Activated CD4-positive, alpha-beta memory T cell treated with anti-CD3 and anti-CD28 coated beads for 36 hours (primary cell): ENCODE data around the gene PCDHGB7. TPM values are rescaled to one million over a fixed set of nuclear protein-coding genes. Genes with fewer than 3 reads are reported as not detected.
"Not testable (repeated sequence)": the region's sequence is repeated elsewhere in the genome, so short reads cannot be mapped to it uniquely, and the experiment has no call there.

Experiments
- CTCF ChIA-PET: fragments of 350-600 bp; sonication (Branson Sonifier 250); formaldehyde crosslinking; loops from one replicate; lab custom pipeline; 2021; ENCODE audit warnings: antibody characterized with exemption, inconsistent platforms; lab: Charles Lee
- POLR2A ChIA-PET: fragments of 350-600 bp; sonication (Branson Sonifier 250); formaldehyde crosslinking; loops from one replicate; lab custom pipeline; 2021; ENCODE audit warnings: antibody characterized with exemption; lab: Charles Lee
- DNase-seq: peaks from one replicate; pipeline ENCODE4 v3.0.0-alpha.2; 2020
- H3K27ac Mint-ChIP-seq: one replicate; pipeline ENCODE4 v1.8.0; 2021; ENCODE audit warnings: mixed read lengths
- H3K27me3 Mint-ChIP-seq: one replicate; pipeline ENCODE4 v1.8.0; 2021; ENCODE audit warnings: mixed read lengths
- H3K36me3 Mint-ChIP-seq: one replicate; pipeline ENCODE4 v1.8.0; 2021; ENCODE audit warnings: mixed read lengths
- H3K4me1 Mint-ChIP-seq: one replicate; pipeline ENCODE4 v1.8.0; 2021; ENCODE audit warnings: low read depth, mixed read lengths
- H3K4me3 Mint-ChIP-seq: one replicate; pipeline ENCODE4 v1.8.0; 2021; ENCODE audit warnings: mild to moderate bottlenecking, mixed read lengths
- H3K9me3 Mint-ChIP-seq: one replicate; pipeline ENCODE4 v1.8.0; 2021; ENCODE audit warnings: mixed read lengths
- intact Hi-C: fragments of 100-400 bp; cut with micrococcal nuclease; formaldehyde crosslinking; loops from one replicate; pipeline ENCODE4 v1.15.1; 2023
- total RNA-seq, 2 experiments: library from RNA; stranded (reverse); gene quantifications; one replicate each; pipeline ENCODE4 v1.2.3, GENCODE V29; 2021

Gene PCDHGB7
- total RNA-seq, 2 experiments from 2014 or later = 0.07 TPM; not detected in 1

DNA sequence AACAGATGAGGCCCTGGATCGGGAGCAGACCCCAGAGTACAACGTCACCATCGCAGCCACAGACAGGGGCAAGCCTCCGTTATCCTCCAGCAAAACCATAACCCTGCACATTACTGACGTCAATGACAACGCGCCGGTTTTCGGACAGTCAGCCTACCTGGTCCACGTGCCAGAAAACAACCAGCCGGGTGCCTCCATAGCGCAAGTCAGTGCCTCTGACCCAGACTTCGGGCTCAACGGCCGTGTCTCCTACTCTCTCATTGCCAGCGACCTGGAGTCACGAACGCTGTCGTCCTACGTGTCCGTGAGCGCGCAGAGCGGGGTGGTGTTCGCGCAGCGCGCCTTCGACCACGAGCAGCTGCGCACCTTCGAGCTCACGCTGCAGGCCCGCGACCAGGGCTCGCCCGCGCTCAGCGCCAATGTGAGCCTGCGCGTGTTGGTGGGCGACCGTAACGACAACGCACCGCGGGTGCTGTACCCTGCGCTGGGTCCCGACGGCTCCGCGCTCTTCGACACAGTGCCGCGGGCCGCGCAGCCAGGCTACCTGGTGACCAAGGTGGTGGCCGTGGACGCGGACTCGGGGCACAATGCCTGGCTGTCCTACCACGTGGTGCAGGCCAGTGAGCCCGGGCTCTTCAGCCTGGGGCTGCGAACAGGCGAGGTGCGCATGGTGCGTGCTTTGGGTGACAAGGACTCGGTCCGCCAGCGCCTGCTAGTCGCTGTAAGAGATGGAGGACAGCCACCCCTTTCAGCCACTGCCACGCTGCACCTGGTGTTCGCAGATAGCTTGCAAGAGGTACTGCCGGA lies 1.8 kb downstream of the PCDHGB7 start:
- Mint-ChIP-seq H3K4me3 (no peak overlapping the region), H3K36me3 (peaks cover 42% of the 10 kb centered on the region), H3K4me1 (peaks cover 10% of the 10 kb centered on the region), H3K9me3 (peaks cover 40% of the 10 kb centered on the region), H3K27me3 (peaks cover 72% of the 10 kb centered on the region), H3K27ac (no peak overlapping the region)
- ChIA-PET POLR2A (no interaction called here), CTCF (interaction anchor here (0.7 to 2.5 kb wide), 7 partner anchors 11 to 232 kb away, joined by 3 to 15 read pairs (median 6); partner anchors contain the start of genes PCDHB9 and PCDHGA12)
- intact Hi-C loops = loop anchor here (10.0 kb wide), 1 partner anchor 54 kb away; the partner anchor contains the start of gene PCDHGA5
- no peak for DNase-seq

- peaks cover 68% of the 10 kb centered on the region for H3K27me3 Mint-ChIP-seq
- ChIA-PET POLR2A (interaction anchor here (0.6 to 1.4 kb wide), 2 partner anchors 101 to 262 kb away, joined by 3 to 4 read pairs; partner anchors contain the start of gene TAF7), CTCF (interaction anchor here (0.6 to 2.6 kb wide), 20 partner anchors 8 to 225 kb away, joined by 3 to 27 read pairs (median 5); partner anchors contain the start of genes PCDHGA10, PCDHGA12, PCDHGB2 and PCDHGB3)
- H3K9me3 Mint-ChIP-seq = peaks cover 36% of the 10 kb centered on the region
- intact Hi-C loops = loop anchor here (5.0 kb wide), 1 partner anchor 56 kb away; the partner anchor contains the start of gene PCDHGC3
- peaks cover 35% of the 10 kb centered on the region for H3K36me3 Mint-ChIP-seq
- peak within 1 kb of the TSS; percentile 72 for H3K4me3 Mint-ChIP-seq
- DNase-seq = peak; percentile 66
- no peak within 1 kb of the TSS for H3K27ac Mint-ChIP-seq
- H3K4me1 Mint-ChIP-seq = peaks cover 4% of the 10 kb centered on the region
Observed at GRCh38 chr5:141420855-141421488, 3.5 kb downstream of the PCDHGB7 start, which contains the start of gene PCDHGA11. Gene PCDHGA11 (plus strand): TSS chr5:141421051. CDS start chr5:141421228, 177 bp downstream.

GRCh38 chr5:141421489-141421855 lies 4.0 kb downstream of the PCDHGB7 start:
- H3K36me3 Mint-ChIP-seq = peaks cover 35% of the 10 kb centered on the region
- H3K27me3 Mint-ChIP-seq = peaks cover 68% of the 10 kb centered on the region
- ChIA-PET POLR2A (interaction anchor here (0.6 to 1.4 kb wide), 2 partner anchors 101 to 262 kb away, joined by 3 to 4 read pairs; partner anchors contain the start of gene TAF7), CTCF (interaction anchor here (0.6 to 2.6 kb wide), 18 partner anchors 8 to 225 kb away, joined by 3 to 27 read pairs (median 5); partner anchors contain the start of genes PCDHGA10, PCDHGA12, PCDHGB2 and PCDHGB3)
- H3K4me3 Mint-ChIP-seq = peak overlapping the region; percentile 72
- no peak for DNase-seq
- H3K4me1 Mint-ChIP-seq = peaks cover 4% of the 10 kb centered on the region
- H3K27ac Mint-ChIP-seq = no peak overlapping the region
- intact Hi-C loops = loop anchor here (5.0 kb wide), 1 partner anchor 56 kb away; the partner anchor contains the start of gene PCDHGC3
- peaks cover 36% of the 10 kb centered on the region for H3K9me3 Mint-ChIP-seq

GRCh38 chr5:141422742-141423291 lies 5.3 kb downstream of the PCDHGB7 start:
- POLR2A ChIA-PET = no interaction called here
- peaks cover 34% of the 10 kb centered on the region for H3K36me3 Mint-ChIP-seq
- intact Hi-C loops = loop anchor here (5.0 kb wide), 1 partner anchor 54 kb away; the partner anchor contains the start of gene PCDHGC3
- no peak overlapping the region for H3K27ac Mint-ChIP-seq
- DNase-seq = no peak
- peaks cover 4% of the 10 kb centered on the region for H3K4me1 Mint-ChIP-seq
- CTCF ChIA-PET = interaction anchor here (0.6 to 2.6 kb wide), 3 partner anchors 89 to 1162 kb away, joined by 3 to 27 read pairs (median 3); no protein-coding TSS in a partner anchor
- H3K9me3 Mint-ChIP-seq = peaks cover 36% of the 10 kb centered on the region
- H3K4me3 Mint-ChIP-seq = no peak overlapping the region
- H3K27me3 Mint-ChIP-seq = peaks cover 67% of the 10 kb centered on the region

- Mint-ChIP-seq H3K36me3 (peaks cover 25% of the 10 kb centered on the region), H3K4me1 (peaks cover 4% of the 10 kb centered on the region), H3K27me3 (peaks cover 58% of the 10 kb centered on the region), H3K4me3 (no peak overlapping the region), H3K27ac (no peak overlapping the region), H3K9me3 (peaks cover 26% of the 10 kb centered on the region)
- CTCF ChIA-PET = interaction anchor here (1.4 to 4.7 kb wide), 3 partner anchors 7 to 130 kb away, joined by 5 to 32 read pairs (median 21); partner anchors contain the start of genes PCDHGA10 and PCDHGA11
- POLR2A ChIA-PET = no interaction called here
- DNase-seq = no peak
- intact Hi-C loops = no loop called here
Observed at GRCh38 chr5:141427783-141428426, 10.4 kb downstream of the PCDHGB7 start.

- ChIA-PET POLR2A (no interaction called here), CTCF (interaction anchor here (0.6 to 4.7 kb wide), 24 partner anchors 9 to 1686 kb away, joined by 3 to 32 read pairs (median 5); partner anchors contain the start of genes PCDHGA10, PCDHGA11, PCDHGB3 and PCDHGB5)
- DNase-seq = peak; percentile 43
- H3K4me3 Mint-ChIP-seq = peak within 1 kb of the TSS; percentile 49
- intact Hi-C loops = no loop called here
- peaks cover 56% of the 10 kb centered on the region for H3K27me3 Mint-ChIP-seq
- H3K4me1 Mint-ChIP-seq = peaks cover 4% of the 10 kb centered on the region
- peaks cover 20% of the 10 kb centered on the region for H3K36me3 Mint-ChIP-seq
- H3K9me3 Mint-ChIP-seq = peaks cover 23% of the 10 kb centered on the region
- peak within 1 kb of the TSS; percentile 63 for H3K27ac Mint-ChIP-seq
Observed at GRCh38 chr5:141430332-141431113, 13.0 kb downstream of the PCDHGB7 start, which contains the start of gene PCDHGA12. Gene PCDHGA12 (plus strand): TSS chr5:141430507. CDS start chr5:141430760, 253 bp downstream.

GRCh38 chr5:141431286-141431685 lies 13.8 kb downstream of the PCDHGB7 start:
- Mint-ChIP-seq H3K4me3 (no peak overlapping the region), H3K4me1 (peaks cover 4% of the 10 kb centered on the region), H3K27me3 (peaks cover 51% of the 10 kb centered on the region), H3K27ac (no peak overlapping the region), H3K9me3 (peaks cover 23% of the 10 kb centered on the region), H3K36me3 (peaks cover 20% of the 10 kb centered on the region)
- CTCF ChIA-PET = interaction anchor here (0.6 to 4.7 kb wide), 12 partner anchors 10 to 1302 kb away, joined by 3 to 32 read pairs (median 5); partner anchors contain the start of genes PCDHGA10, PCDHGA11 and TAF7
- intact Hi-C loops = no loop called here
- no peak for DNase-seq
- POLR2A ChIA-PET = no interaction called here

DNA sequence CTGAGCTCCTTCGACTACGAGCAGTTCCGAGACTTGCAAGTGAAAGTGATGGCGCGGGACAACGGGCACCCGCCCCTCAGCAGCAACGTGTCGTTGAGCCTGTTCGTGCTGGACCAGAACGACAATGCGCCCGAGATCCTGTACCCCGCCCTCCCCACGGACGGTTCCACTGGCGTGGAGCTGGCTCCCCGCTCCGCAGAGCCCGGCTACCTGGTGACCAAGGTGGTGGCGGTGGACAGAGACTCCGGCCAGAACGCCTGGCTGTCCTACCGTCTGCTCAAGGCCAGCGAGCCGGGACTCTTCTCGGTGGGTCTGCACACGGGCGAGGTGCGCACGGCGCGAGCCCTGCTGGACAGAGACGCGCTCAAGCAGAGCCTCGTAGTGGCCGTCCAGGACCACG lies 14.8 kb downstream of the PCDHGB7 start:
- H3K4me1 Mint-ChIP-seq, POLR2A ChIA-PET, intact Hi-C loops, H3K27ac Mint-ChIP-seq, DNase-seq, H3K4me3 Mint-ChIP-seq: not testable (repeated sequence)
- H3K36me3 Mint-ChIP-seq = peaks cover 17% of the 10 kb centered on the region
- peaks cover 23% of the 10 kb centered on the region for H3K9me3 Mint-ChIP-seq
- CTCF ChIA-PET = interaction anchor here (1.1 to 4.7 kb wide), 2 partner anchors 11 to 18 kb away, joined by 3 to 32 read pairs; partner anchors contain the start of gene PCDHGA10
- H3K27me3 Mint-ChIP-seq = peaks cover 44% of the 10 kb centered on the region

DNA sequence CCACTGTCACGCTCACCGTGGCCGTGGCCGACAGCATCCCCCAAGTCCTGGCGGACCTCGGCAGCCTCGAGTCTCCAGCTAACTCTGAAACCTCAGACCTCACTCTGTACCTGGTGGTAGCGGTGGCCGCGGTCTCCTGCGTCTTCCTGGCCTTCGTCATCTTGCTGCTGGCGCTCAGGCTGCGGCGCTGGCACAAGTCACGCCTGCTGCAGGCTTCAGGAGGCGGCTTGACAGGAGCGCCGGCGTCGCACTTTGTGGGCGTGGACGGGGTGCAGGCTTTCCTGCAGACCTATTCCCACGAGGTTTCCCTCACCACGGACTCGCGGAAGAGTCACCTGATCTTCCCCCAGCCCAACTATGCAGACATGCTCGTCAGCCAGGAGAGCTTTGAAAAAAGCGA lies 15.2 kb downstream of the PCDHGB7 start:
- H3K27me3 Mint-ChIP-seq = peaks cover 44% of the 10 kb centered on the region
- DNase-seq, H3K4me1 Mint-ChIP-seq, H3K4me3 Mint-ChIP-seq, intact Hi-C loops, CTCF ChIA-PET, POLR2A ChIA-PET, H3K27ac Mint-ChIP-seq: not testable (repeated sequence)
- peaks cover 17% of the 10 kb centered on the region for H3K36me3 Mint-ChIP-seq
- H3K9me3 Mint-ChIP-seq = peaks cover 23% of the 10 kb centered on the region

GRCh38 chr5:141434006-141434405 lies 16.5 kb downstream of the PCDHGB7 start:
- intact Hi-C loops = no loop called here
- no peak for DNase-seq
- Mint-ChIP-seq H3K9me3 (peaks cover 19% of the 10 kb centered on the region), H3K4me1 (peaks cover 4% of the 10 kb centered on the region), H3K36me3 (peaks cover 13% of the 10 kb centered on the region), H3K27ac (no peak overlapping the region), H3K27me3 (peaks cover 40% of the 10 kb centered on the region), H3K4me3 (no peak overlapping the region)
- POLR2A ChIA-PET = no interaction called here
- CTCF ChIA-PET = no interaction called here
